Lung (tissue), 12 donors: ENCODE data around the gene NDE1. TPM values are rescaled to one million over a fixed set of nuclear protein-coding genes. Genes with fewer than 3 reads are reported as not detected.

ENCODE experiments used
- ATAC-seq: fragments of 200-7000 bp; cut with Tn5 transposase; one replicate; pipeline ENCODE4 v1.9.1; 2020; ENCODE audit warnings: moderate number of reproducible peaks; ENCODE audit not compliant: insufficient read depth, low FRiP score
- DNase-seq, 3 donors: peaks; one replicate each; pipeline ENCODE4 v3.0.0-alpha.2; 2013 to 2017
- H3K27ac ChIP-seq, 2 donors: one replicate each; pipeline ENCODE4 v1.5.1; 2013; ENCODE audit warnings: mild to moderate bottlenecking in 2 of 2, moderate library complexity in 2 of 2, control low read depth in 1 of 2, inconsistent platforms in 1 of 2, low read depth in 1 of 2, low read length in 1 of 2
- H3K27me3 ChIP-seq, 3 donors: one replicate each; pipeline ENCODE4 v1.5.1; 2013; ENCODE audit warnings: low read length in 2 of 3; ENCODE audit not compliant: control insufficient read depth in 3 of 3, insufficient read depth in 3 of 3
- H3K36me3 ChIP-seq, 4 donors: one replicate each; pipeline ENCODE4 v1.5.1; 2013; ENCODE audit warnings: low read length in 4 of 4, mild to moderate bottlenecking in 1 of 4, moderate library complexity in 1 of 4; ENCODE audit not compliant: control insufficient read depth in 4 of 4, insufficient read depth in 4 of 4
- H3K4me1 ChIP-seq, 5 donors: one replicate each; pipeline ENCODE4 v1.5.1; 2013; ENCODE audit warnings: low read length in 5 of 5, mild to moderate bottlenecking in 2 of 5, moderate library complexity in 1 of 5; ENCODE audit not compliant: control insufficient read depth in 5 of 5, insufficient read depth in 5 of 5
- H3K4me3 ChIP-seq: one replicate; pipeline ENCODE4 v1.5.1; 2013; ENCODE audit warnings: mild to moderate bottlenecking, control low read depth, moderate library complexity
- H3K9ac ChIP-seq, 2 donors: one replicate each; pipeline ENCODE4 v1.5.1; 2013; ENCODE audit warnings: low read length in 2 of 2, control low read depth in 1 of 2; ENCODE audit not compliant: insufficient read depth in 1 of 2
- H3K9me3 ChIP-seq, 4 donors: one replicate each; pipeline ENCODE4 v1.5.1; 2013; ENCODE audit warnings: low read length in 3 of 4, mild to moderate bottlenecking in 1 of 4, moderate library complexity in 1 of 4; ENCODE audit not compliant: control insufficient read depth in 4 of 4, insufficient read depth in 3 of 4
- CTCF ChIP-seq: IDR thresholded peaks from 2 replicates; pipeline ENCODE4 v1.5.1; 2012; ENCODE audit warnings: mild to moderate bottlenecking; ENCODE audit errors: control extremely low read depth, extremely low read depth
- WGBS, 2 donors: extraction: QIAGEN DNeasy Blood & Tissue Kit; methylation state at CpG; one replicate each; pipeline ENCODE4 v1.1.7; 2013; 5-methylcytosine and 5-hydroxymethylcytosine counted together
- polyA plus RNA-seq, 2 donors: library from polyadenylated mRNA; stranded (reverse); fragments of 200-250 nt; gene quantifications; one replicate each; pipeline ENCODE4 v1.2.1, GENCODE V29; 2013
- total RNA-seq, 2 donors: library from RNA; depleted of rRNA in 1 of 2; stranded (reverse); fragments of >200 nt in 1 of 2; gene quantifications; one replicate each; pipeline ENCODE4 v1.2.1, GENCODE V29; 2014 to 2021
- donor health status: control.
- donor health status: control.
- donor health status: Bipolar disorder and iron deficiency.
- donor health status: healthy.
- donor health status: DM: yes; HTN: yes; CAD: no.

The NDE1 gene
- total and polyA plus RNA-seq, 4 donors = 7.4 to 46.8 (median 22.5) TPM

DNA sequence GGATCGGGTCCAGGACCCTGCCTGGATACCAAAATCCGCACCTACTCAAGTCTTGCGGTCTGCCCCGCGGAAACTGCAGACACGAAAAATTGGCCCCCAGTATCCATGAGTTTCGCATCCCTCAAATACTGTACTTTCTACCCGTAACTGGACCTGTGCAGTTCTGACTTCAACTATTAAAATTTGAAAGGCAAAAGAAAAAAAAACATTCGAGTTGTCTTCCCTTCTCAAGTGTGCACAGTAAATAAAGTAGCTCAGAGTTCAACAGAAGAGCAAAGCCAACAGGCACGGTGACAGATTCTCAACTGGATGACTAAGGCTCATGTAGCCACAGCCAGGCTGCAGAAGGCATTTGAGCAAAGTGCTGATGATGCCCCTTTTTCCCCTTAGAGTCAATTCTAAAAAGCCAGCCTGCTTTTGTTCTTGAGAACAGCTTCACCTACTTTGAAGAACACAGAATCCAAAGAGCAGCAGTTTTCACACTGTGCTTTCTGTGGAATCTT is 39.6 kb upstream of the NDE1 start:
- Histone ChIP-seq H3K4me1 (peaks cover 0 to 5% (median 0%) of the 10 kb centered on the region in 5 donors), H3K36me3 (peaks cover 38 to 67% (median 40%) of the 10 kb centered on the region in 4 donors)
- no peak for TF ChIP-seq CTCF

GRCh38 chr16:15611610-15612009 is 38.4 kb upstream of the NDE1 start:
- Histone ChIP-seq H3K4me3 (no peak overlapping the region), H3K36me3 (peaks cover 35 to 62% (median 44%) of the 10 kb centered on the region in 4 donors), H3K27me3 (no peaks in the 10 kb centered on the region), H3K9me3 (no peaks in the 10 kb centered on the region), H3K4me1 (peaks cover 0 to 5% (median 0%) of the 10 kb centered on the region in 5 donors), H3K27ac (no peak overlapping the region), H3K9ac (no peak overlapping the region)
- WGBS, 2 donors = 90 to 91% methylated on average over 7 of the region's 7 CpGs
- ATAC-seq = no peak
- no peak for DNase-seq
- no peak for TF ChIP-seq CTCF

More for the DNA sequence above, 39.6 kb upstream of the NDE1 start:
- DNase-seq (no peak), ATAC-seq (no peak)
- Histone ChIP-seq H3K9ac (no peak overlapping the region), H3K27me3 (no peaks in the 10 kb centered on the region), H3K4me3 (no peak overlapping the region), H3K9me3 (no peaks in the 10 kb centered on the region), H3K27ac (no peak overlapping the region)
- WGBS, 2 donors = 94 to 96% methylated on average over 10 of the region's 10 CpGs

DNA sequence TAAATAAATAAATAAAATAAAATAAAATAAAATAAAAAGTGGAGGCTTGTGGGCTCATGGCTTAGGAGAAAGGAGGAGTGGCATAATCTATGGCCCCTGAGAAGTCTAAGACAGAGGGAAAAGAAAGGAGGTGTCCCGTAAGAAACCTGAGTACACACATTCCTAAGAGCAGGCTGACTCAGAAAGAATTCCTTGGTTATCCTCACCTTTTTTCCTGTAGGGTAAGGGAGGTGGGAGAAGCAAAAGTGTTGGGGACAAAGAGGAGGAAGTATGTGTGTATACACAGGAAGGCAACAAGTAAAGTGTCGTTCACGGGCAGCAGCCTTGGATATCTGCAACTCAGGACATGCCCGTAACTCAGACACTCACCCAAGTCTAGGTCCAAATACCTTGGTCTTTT is 36.4 kb upstream of the NDE1 start:
- peaks cover 37 to 60% (median 46%) of the 10 kb centered on the region in 4 donors for H3K36me3 ChIP-seq
- TF ChIP-seq CTCF = no peak
- DNase-seq (no peak), ATAC-seq (no peak)
- peaks cover 0 to under 1% (median 0%) of the 10 kb centered on the region in 5 donors for H3K4me1 ChIP-seq
- 73 to 75% methylated on average over 4 of the region's 4 CpGs for WGBS, 2 donors
- H3K4me3 ChIP-seq = no peak overlapping the region
- H3K9ac ChIP-seq = no peak overlapping the region
- H3K27me3 ChIP-seq = no peaks in the 10 kb centered on the region
- no peak overlapping the region for H3K27ac ChIP-seq
- no peaks in the 10 kb centered on the region for H3K9me3 ChIP-seq

GRCh38 chr16:15616012-15616411 is 34.0 kb upstream of the NDE1 start:
- TF ChIP-seq CTCF = no peak
- DNase-seq (no peak), ATAC-seq (no peak)
- no peak overlapping the region for H3K4me3 ChIP-seq
- no peak overlapping the region for H3K9ac ChIP-seq
- peaks cover 0 to 4% (median 0%) of the 10 kb centered on the region in 5 donors for H3K4me1 ChIP-seq
- H3K27me3 ChIP-seq = no peaks in the 10 kb centered on the region
- H3K9me3 ChIP-seq = no peaks in the 10 kb centered on the region
- H3K27ac ChIP-seq = no peak overlapping the region
- peaks cover 39 to 56% (median 48%) of the 10 kb centered on the region in 4 donors for H3K36me3 ChIP-seq
- 97 to 99% methylated on average over 4 of the region's 4 CpGs for WGBS, 2 donors
